HCT116 (cell line): ENCODE results near the gene CDC42EP3. TPM values are rescaled to one million over a fixed set of nuclear protein-coding genes. Genes with fewer than 3 reads are reported as not detected.

Experiments
- ATAC-seq: fragments of 200-7000 bp; cut with Tn5 transposase; 2 replicates; pipeline ENCODE4 v1.9.1; 2020; ENCODE audit warnings: mild to moderate bottlenecking, moderate library complexity
- BruUV-seq: library from RNA; stranded (reverse); fragments of 400-500 nt; replicated peaks from 2 replicates; lab custom pipeline; 2021; lab: Mats Ljungman, UMichigan
- CTCF ChIA-PET: fragments of 300-600 bp; sonication (Branson Sonifier 250); formaldehyde crosslinking; loops from one replicate; lab custom pipeline; 2021; ENCODE audit warnings: antibody characterized with exemption; lab: Charles Lee
- POLR2A ChIA-PET: fragments of 300-600, 350-600 bp; sonication (Branson Sonifier 250); formaldehyde crosslinking; loops from one replicate; lab custom pipeline; 2021; ENCODE audit warnings: antibody characterized with exemption; lab: Charles Lee
- RAD21 ChIA-PET, 2 experiments: fragments of 300-600 bp; sonication (Branson Sonifier 250); formaldehyde crosslinking; loops; one replicate each; lab custom pipeline; 2023; ENCODE audit warnings: low total read pairs in 2 of 2; ENCODE audit not compliant: uncharacterized antibody in 2 of 2, unreplicated experiment in 2 of 2, low non-redundant PET in 1 of 2; lab: Charles Lee
- DNase-seq: peaks from one replicate; pipeline ENCODE4 v3.0.0-alpha.2; 2010; ENCODE audit warnings: low read depth, low spot score
- H2AFZ ChIP-seq: fragments of 200-600 bp; shearing (Covaris generic), sonication (generic); 2 replicates; pipeline ENCODE4 v1.6.1; 2017; ENCODE audit warnings: low read depth, mixed run types, mixed read lengths, antibody characterized with exemption, low read length; ENCODE audit not compliant: poor library complexity, severe bottlenecking
- H3K27ac ChIP-seq: 2 replicates; pipeline ENCODE4 v1.5.1; 2012; ENCODE audit warnings: low read depth, low read length
- H3K27me3 ChIP-seq: fragments of 200-600 bp; sonication (generic); 2 replicates; pipeline ENCODE4 v1.6.1; 2016; ENCODE audit warnings: mixed run types, low read length, mixed read lengths; ENCODE audit not compliant: insufficient read depth
- H3K36me3 ChIP-seq, 2 experiments: fragments of 200-500 bp in 1 of 2; fragments of 200-600 bp in 1 of 2; sonication (Bioruptor generic) in 1 of 2; sonication (generic) in 1 of 2; 2 replicates each; pipeline versions ENCODE4 v1.5.1 to v1.6.1; 2014 to 2016; ENCODE audit warnings: low read length in 2 of 2, inconsistent platforms in 1 of 2, mixed read lengths in 1 of 2, mixed run types in 1 of 2; ENCODE audit not compliant: insufficient read depth in 2 of 2, control insufficient read depth in 1 of 2
- H3K4me1 ChIP-seq, 2 experiments: fragments of 200-600 bp in 1 of 2; sonication (generic) in 1 of 2; 2 replicates each; pipeline versions ENCODE4 v1.5.1 to v1.6.1; 2012 to 2017; ENCODE audit warnings: low read length in 2 of 2, inconsistent platforms in 1 of 2, mild to moderate bottlenecking in 1 of 2, mixed read lengths in 1 of 2, mixed run types in 1 of 2, moderate library complexity in 1 of 2; ENCODE audit not compliant: insufficient read depth in 2 of 2, control insufficient read depth in 1 of 2
- H3K4me2 ChIP-seq: fragments of 200-600 bp; sonication (generic); 2 replicates; pipeline ENCODE4 v1.6.1; 2017; ENCODE audit warnings: mixed run types, low read length, mixed read lengths
- H3K4me3 ChIP-seq, 2 experiments: fragments of 200-600 bp in 1 of 2; sonication (generic) in 1 of 2; replicated peaks in 1 of 2; 2 replicates each; pipeline ENCODE4 v1.5.1; 2011 to 2016; ENCODE audit warnings: low read length in 2 of 2, control low read depth in 1 of 2, low read depth in 1 of 2, mild to moderate bottlenecking in 1 of 2, mixed read lengths in 1 of 2, mixed run types in 1 of 2
- H3K79me2 ChIP-seq: fragments of 200-600 bp; sonication (generic); 2 replicates; pipeline ENCODE4 v1.6.1; 2017; ENCODE audit warnings: mild to moderate bottlenecking, mixed run types, low read length, moderate library complexity, mixed read lengths; ENCODE audit not compliant: insufficient read depth
- H3K9ac ChIP-seq: fragments of 200-600 bp; sonication (generic); 2 replicates; pipeline ENCODE4 v1.6.1; 2016; ENCODE audit warnings: low read length, mixed read lengths
- H3K9me2 ChIP-seq: fragments of 200-600 bp; sonication (generic), shearing (Covaris generic); 2 replicates; pipeline ENCODE4 v1.6.1; 2017; ENCODE audit warnings: mixed run types, mild to moderate bottlenecking, moderate library complexity; ENCODE audit not compliant: insufficient read depth
- H3K9me3 ChIP-seq, 2 experiments: fragments of 200-500 bp in 1 of 2; fragments of 200-600 bp in 1 of 2; sonication (Bioruptor generic) in 1 of 2; sonication (generic) in 1 of 2; 2 replicates each; pipeline ENCODE4 v1.6.1; 2014 to 2017; ENCODE audit warnings: low read length in 2 of 2, mixed read lengths in 2 of 2, inconsistent platforms in 1 of 2, low read depth in 1 of 2, mild to moderate bottlenecking in 1 of 2, mixed run types in 1 of 2, moderate library complexity in 1 of 2; ENCODE audit not compliant: control insufficient read depth in 1 of 2, insufficient read depth in 1 of 2
- H4K20me1 ChIP-seq: fragments of 200-600 bp; sonication (generic), shearing (Covaris generic); 2 replicates; pipeline ENCODE4 v1.6.1; 2017; ENCODE audit warnings: mixed run types, mild to moderate bottlenecking, moderate library complexity; ENCODE audit not compliant: insufficient read depth
- CBX3 ChIP-seq: IDR thresholded peaks from 2 replicates; pipeline ENCODE4 v1.6.1; 2012; ENCODE audit warnings: low read depth
- EGR1 ChIP-seq: IDR thresholded peaks from 2 replicates; pipeline ENCODE4 v1.6.1; 2012; ENCODE audit warnings: low read depth
- ELF1 ChIP-seq: IDR thresholded peaks from 2 replicates; pipeline ENCODE4 v1.6.1; 2012; ENCODE audit warnings: low read depth, borderline replicate concordance
- FOSL1 ChIP-seq: IDR thresholded peaks from 2 replicates; pipeline ENCODE4 v1.6.1; 2012; ENCODE audit warnings: low read depth
- JUND ChIP-seq: IDR thresholded peaks from 2 replicates; pipeline ENCODE4 v1.6.1; 2012
- POLR2A ChIP-seq: IDR thresholded peaks from 2 replicates; pipeline ENCODE4 v1.7.0; 2011; ENCODE audit warnings: borderline replicate concordance; ENCODE audit not compliant: insufficient read depth, insufficient read length; ENCODE audit errors: extremely low read depth
- REST ChIP-seq: IDR thresholded peaks from 2 replicates; pipeline ENCODE4 v1.6.1; 2012; ENCODE audit warnings: low read depth
- SRF ChIP-seq: IDR thresholded peaks from 2 replicates; pipeline ENCODE4 v1.6.1; 2012; ENCODE audit warnings: low read depth
- TCF7L2 ChIP-seq: IDR thresholded peaks from 2 replicates; pipeline ENCODE4 v1.7.0; 2011; ENCODE audit warnings: borderline replicate concordance, inconsistent platforms; ENCODE audit not compliant: insufficient read depth, insufficient read length; ENCODE audit errors: extremely low read depth
- ZBTB33 ChIP-seq: IDR thresholded peaks from 2 replicates; pipeline ENCODE4 v1.6.1; 2011; ENCODE audit warnings: mild to moderate bottlenecking, low read length, moderate library complexity; ENCODE audit not compliant: insufficient replicate concordance; ENCODE audit errors: extremely low read depth
- ZNF274 ChIP-seq: fragments of 200-500 bp; sonication (Bioruptor generic); IDR thresholded peaks from 2 replicates; pipeline ENCODE4 v1.6.1; 2014; ENCODE audit warnings: mild to moderate bottlenecking, low read depth, low read length, inconsistent platforms
- intact Hi-C: fragments of 100-400 bp; cut with micrococcal nuclease; formaldehyde crosslinking; loops from 2 replicates; pipeline ENCODE4 v1.10.0; 2022
- total RNA-seq: library from RNA; stranded (reverse); gene quantifications from one replicate; pipeline ENCODE4 v1.2.1, GENCODE V29; 2021; ENCODE audit not compliant: unreplicated experiment

CDC42EP3 gene
- total RNA-seq, 1 experiment from 2014 or later = 38.2 TPM

GRCh38 chr2:37689751-37690150 is 18.3 kb upstream of the CDC42EP3 start:
- intact Hi-C loops = no loop called here
- Histone ChIP-seq H3K4me2 (no peak overlapping the region), H3K27ac (no peak overlapping the region), H3K27me3 (no peaks in the 10 kb centered on the region), H3K79me2 (no peaks in the 10 kb centered on the region), H3K4me3 (no peak overlapping the region), H4K20me1 (no peaks in the 10 kb centered on the region), H2AFZ (no peak overlapping the region), H3K4me1 (peaks cover 0 to 9% of the 10 kb centered on the region in 2 experiments; a peak in 1 of 4 replicates), H3K9ac (no peak overlapping the region), H3K36me3 (no peaks in the 10 kb centered on the region), H3K9me3 (no peaks in the 10 kb centered on the region), H3K9me2 (no peaks in the 10 kb centered on the region)
- POLR2A ChIA-PET = no interaction called here
- CTCF ChIA-PET = no interaction called here
- DNase-seq (no peak), ATAC-seq (no peak)
- BruUV-seq = no TSS peak
- no peak for TF ChIP-seq ELF1
- TF ChIP-seq ZNF274 = no peak
- TF ChIP-seq POLR2A = no peak
- no peak for TF ChIP-seq REST
- TF ChIP-seq FOSL1 = no peak
- TF ChIP-seq JUND = no peak
- no peak for TF ChIP-seq TCF7L2
- no peak for TF ChIP-seq ZBTB33
- no peak for TF ChIP-seq EGR1
- TF ChIP-seq CBX3 = no peak
- TF ChIP-seq SRF = no peak
- RAD21 ChIA-PET = no interaction called here
